Posterior cingulate gyrus (tissue), 11 donors: ENCODE measurements around the gene NUDCD3.

ENCODE experiments used
- DNase-seq, 10 donors: peaks; one replicate each; pipeline versions ENCODE4 v3.0.0 to v3.0.0-alpha.2; 2020 to 2021; ENCODE audit warnings: mixed read lengths in 3 of 10
- intact Hi-C: fragments of 100-400 bp; cut with DNase I; formaldehyde crosslinking; loops from one replicate; pipeline ENCODE4 v1.15.1; 2023

The NUDCD3 gene

GRCh38 chr7:44490351-44491200 is at the start of gene NUDCD3:
Gene NUDCD3 (minus strand): TSS chr7:44490658. CDS start chr7:44490600, 58 bp downstream.
- peak; percentile 74 to 97 (median 84) for DNase-seq
- intact Hi-C loops, result loop anchor here (5.0 kb wide), 1 partner anchor 82 kb away; the partner anchor contains the start of gene DDX56

- peak in 1 of 10 donors; percentile 73 for DNase-seq
- intact Hi-C loops, result no loop called here
Measured at GRCh38 chr7:44539669-44540506, 49.4 kb upstream of the NUDCD3 start.

GRCh38 chr7:44538798-44539668 is 48.6 kb upstream of the NUDCD3 start:
- peak in 2 of 10 donors; percentile 79 to 82 for DNase-seq
- intact Hi-C loops, result no loop called here

- peak in 1 of 10 donors; percentile 80 for DNase-seq
- intact Hi-C loops, result no loop called here
Measured at GRCh38 chr7:44538093-44538797, 47.8 kb upstream of the NUDCD3 start.

GRCh38 chr7:44537442-44537841 is 47.0 kb upstream of the NUDCD3 start:
- intact Hi-C loops, result no loop called here

GRCh38 chr7:44536090-44536489 is 45.6 kb upstream of the NUDCD3 start:
- DNase-seq, result no peak
- intact Hi-C loops, result no loop called here

More at GRCh38 chr7:44537442-44537841, 47.0 kb upstream of the NUDCD3 start:
- DNase-seq, result no peak

GRCh38 chr7:44535348-44536064 is 45.0 kb upstream of the NUDCD3 start:
- DNase-seq, result no peak
- intact Hi-C loops, result no loop called here

GRCh38 chr7:44534501-44534900 is 44.0 kb upstream of the NUDCD3 start:
- no peak for DNase-seq
- intact Hi-C loops, result no loop called here

GRCh38 chr7:44534087-44534486 is 43.6 kb upstream of the NUDCD3 start:
- intact Hi-C loops, result no loop called here
- DNase-seq, result no peak

GRCh38 chr7:44533301-44534055 is 43.0 kb upstream of the NUDCD3 start:
- peak in 1 of 10 donors; percentile 84 for DNase-seq
- intact Hi-C loops, result no loop called here

GRCh38 chr7:44531421-44532380 is 41.2 kb upstream of the NUDCD3 start:
- peak in 1 of 10 donors; percentile 77 for DNase-seq
- intact Hi-C loops, result no loop called here

- intact Hi-C loops, result no loop called here
- DNase-seq, result peak in 1 of 10 donors; percentile 86
Measured at GRCh38 chr7:44530990-44531389, 40.5 kb upstream of the NUDCD3 start.

GRCh38 chr7:44524811-44525388 is 34.4 kb upstream of the NUDCD3 start:
- intact Hi-C loops, result no loop called here
- no peak for DNase-seq

- intact Hi-C loops, result no loop called here
- DNase-seq, result no peak
Measured at GRCh38 chr7:44522315-44522714, 31.9 kb upstream of the NUDCD3 start.

GRCh38 chr7:44521347-44522095 is 31.1 kb upstream of the NUDCD3 start:
- intact Hi-C loops, result no loop called here
- peak in 1 of 10 donors; percentile 56 for DNase-seq

- intact Hi-C loops, result no loop called here
- DNase-seq, result no peak
Measured at GRCh38 chr7:44520574-44520973, 30.1 kb upstream of the NUDCD3 start.
